Nephron progenitor cell (in vitro differentiated cells): ENCODE data around the gene ZNF430.

ENCODE experiments used
- DNase-seq: peaks from one replicate; pipeline ENCODE4 v3.0.0; 2021
- H3K27ac Mint-ChIP-seq: 2 replicates; pipeline ENCODE4 v1.8.0; 2021; ENCODE audit warnings: mild to moderate bottlenecking, moderate library complexity, mixed read lengths
- H3K27me3 Mint-ChIP-seq: 2 replicates; pipeline ENCODE4 v1.8.0; 2021; ENCODE audit warnings: mild to moderate bottlenecking, low read depth, mixed read lengths; ENCODE audit not compliant: poor library complexity
- H3K36me3 Mint-ChIP-seq: 2 replicates; pipeline ENCODE4 v1.8.0; 2021; ENCODE audit warnings: low read depth, mixed read lengths
- H3K4me1 Mint-ChIP-seq: 2 replicates; pipeline ENCODE4 v1.8.0; 2021; ENCODE audit warnings: mixed read lengths
- H3K4me3 Mint-ChIP-seq: 2 replicates; pipeline ENCODE4 v1.8.0; 2021; ENCODE audit warnings: mild to moderate bottlenecking, moderate library complexity, mixed read lengths
- H3K9me3 Mint-ChIP-seq: 2 replicates; pipeline ENCODE4 v1.8.0; 2021; ENCODE audit warnings: mild to moderate bottlenecking, moderate library complexity, mixed read lengths
- TF ChIP-seq, protein P1 (sequence below): fragments of 200-600 bp; sonication (generic); IDR thresholded peaks from 2 replicates; pipeline ENCODE4 v1.5.0; 2021; ENCODE audit warnings: antibody characterized with exemption

ZNF430 gene

DNA sequence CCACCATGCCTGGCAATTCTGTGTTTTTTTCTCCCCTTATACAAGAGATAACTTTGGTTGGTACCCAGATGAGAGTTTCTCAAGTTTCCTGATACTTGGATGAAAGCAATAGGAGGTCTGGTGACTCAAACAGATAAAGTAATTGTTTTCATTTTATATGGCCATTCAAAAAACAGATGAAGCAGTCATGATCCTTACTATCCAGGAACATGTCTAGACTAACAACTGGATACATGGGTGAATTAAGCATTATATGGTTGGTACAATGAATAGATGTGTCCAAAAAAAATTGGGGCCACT is 8.5 kb downstream of the ZNF430 start:
- Mint-ChIP-seq H3K4me3 (no peak overlapping the region), H3K36me3 (peaks cover 81% of the 10 kb centered on the region), H3K4me1 (peaks cover 4% of the 10 kb centered on the region), H3K27me3 (no peaks in the 10 kb centered on the region), H3K9me3 (peaks cover 26% of the 10 kb centered on the region), H3K27ac (no peak overlapping the region)
- TF ChIP-seq, protein P1, sequence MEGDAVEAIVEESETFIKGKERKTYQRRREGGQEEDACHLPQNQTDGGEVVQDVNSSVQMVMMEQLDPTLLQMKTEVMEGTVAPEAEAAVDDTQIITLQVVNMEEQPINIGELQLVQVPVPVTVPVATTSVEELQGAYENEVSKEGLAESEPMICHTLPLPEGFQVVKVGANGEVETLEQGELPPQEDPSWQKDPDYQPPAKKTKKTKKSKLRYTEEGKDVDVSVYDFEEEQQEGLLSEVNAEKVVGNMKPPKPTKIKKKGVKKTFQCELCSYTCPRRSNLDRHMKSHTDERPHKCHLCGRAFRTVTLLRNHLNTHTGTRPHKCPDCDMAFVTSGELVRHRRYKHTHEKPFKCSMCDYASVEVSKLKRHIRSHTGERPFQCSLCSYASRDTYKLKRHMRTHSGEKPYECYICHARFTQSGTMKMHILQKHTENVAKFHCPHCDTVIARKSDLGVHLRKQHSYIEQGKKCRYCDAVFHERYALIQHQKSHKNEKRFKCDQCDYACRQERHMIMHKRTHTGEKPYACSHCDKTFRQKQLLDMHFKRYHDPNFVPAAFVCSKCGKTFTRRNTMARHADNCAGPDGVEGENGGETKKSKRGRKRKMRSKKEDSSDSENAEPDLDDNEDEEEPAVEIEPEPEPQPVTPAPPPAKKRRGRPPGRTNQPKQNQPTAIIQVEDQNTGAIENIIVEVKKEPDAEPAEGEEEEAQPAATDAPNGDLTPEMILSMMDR: no peak
- no peak for DNase-seq

DNA sequence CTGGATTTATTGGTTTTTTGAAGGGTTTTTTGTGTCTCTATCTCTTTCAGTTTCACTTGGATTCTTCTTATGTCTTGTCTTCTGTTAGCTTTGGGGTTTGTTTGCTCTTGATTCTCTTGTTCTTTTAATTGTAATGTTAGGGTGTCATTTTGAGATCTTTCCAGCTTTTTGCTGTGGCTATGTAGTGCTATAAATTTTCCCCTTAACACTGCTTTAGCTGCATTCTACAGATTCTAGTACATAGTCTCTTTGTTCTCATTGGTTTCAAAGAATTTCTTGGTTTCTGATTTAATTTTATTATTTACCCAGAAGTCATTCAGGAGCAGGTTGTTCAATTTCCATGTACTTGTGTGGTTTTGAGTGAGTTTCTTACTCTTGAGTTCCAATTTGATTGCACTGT is 24.6 kb downstream of the ZNF430 start:
- Mint-ChIP-seq H3K4me1 (no peaks in the 10 kb centered on the region), H3K27ac (no peak overlapping the region), H3K36me3 (peaks cover 92% of the 10 kb centered on the region), H3K4me3 (no peak overlapping the region), H3K9me3 (peaks cover 84% of the 10 kb centered on the region), H3K27me3 (no peaks in the 10 kb centered on the region)
- TF ChIP-seq, protein P1: no peak
- DNase-seq: no peak

DNA sequence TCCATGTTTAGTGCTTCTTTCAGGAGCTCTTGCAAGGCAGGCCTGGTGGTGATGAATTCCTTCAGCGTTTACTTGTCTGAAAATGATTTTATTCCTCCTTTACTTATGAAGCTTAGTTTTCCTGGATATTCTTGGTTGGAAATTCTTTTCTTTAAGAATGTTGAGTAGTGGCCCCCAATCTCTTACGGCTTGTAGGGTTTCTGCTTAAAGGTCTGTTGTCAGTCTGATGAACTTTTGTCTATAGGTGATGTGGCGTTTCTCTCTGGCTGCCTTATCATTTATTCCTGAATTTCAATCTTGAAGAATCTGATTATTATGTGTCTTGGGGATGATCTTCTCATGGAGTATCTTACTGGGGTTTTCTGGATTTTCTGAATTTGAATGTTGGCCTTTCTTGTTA is 26.0 kb downstream of the ZNF430 start:
- H3K4me3 Mint-ChIP-seq: no peak overlapping the region
- TF ChIP-seq, protein P1: no peak
- no peak overlapping the region for H3K27ac Mint-ChIP-seq
- no peak for DNase-seq
- H3K9me3 Mint-ChIP-seq: peaks cover 89% of the 10 kb centered on the region
- H3K4me1 Mint-ChIP-seq: no peaks in the 10 kb centered on the region
- H3K27me3 Mint-ChIP-seq: no peaks in the 10 kb centered on the region
- peaks cover 90% of the 10 kb centered on the region for H3K36me3 Mint-ChIP-seq

DNA sequence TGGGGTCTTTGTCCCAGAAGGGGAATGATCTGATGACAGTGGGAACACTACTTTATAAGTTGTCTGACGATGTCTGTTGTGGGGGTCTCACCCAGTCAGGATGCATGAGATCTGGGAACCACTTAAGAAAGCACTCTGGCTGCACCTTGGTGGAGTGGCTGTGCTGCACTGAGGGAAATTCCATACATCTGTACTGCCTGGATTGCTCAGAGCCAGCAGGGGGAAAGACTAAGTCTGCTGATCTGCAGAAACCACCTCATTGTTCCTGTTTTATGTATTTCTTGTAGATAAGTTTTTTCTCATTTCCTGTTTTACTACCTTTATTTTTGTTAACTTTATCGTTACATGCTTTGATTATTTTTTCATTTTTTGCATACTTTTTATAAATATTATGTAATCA is 27.3 kb downstream of the ZNF430 start:
- Mint-ChIP-seq H3K27me3 (no peaks in the 10 kb centered on the region), H3K27ac (no peak overlapping the region), H3K4me3 (no peak overlapping the region), H3K36me3 (peaks cover 90% of the 10 kb centered on the region), H3K9me3 (peaks cover 89% of the 10 kb centered on the region), H3K4me1 (no peaks in the 10 kb centered on the region)
- no peak for DNase-seq
- TF ChIP-seq, protein P1: no peak

DNA sequence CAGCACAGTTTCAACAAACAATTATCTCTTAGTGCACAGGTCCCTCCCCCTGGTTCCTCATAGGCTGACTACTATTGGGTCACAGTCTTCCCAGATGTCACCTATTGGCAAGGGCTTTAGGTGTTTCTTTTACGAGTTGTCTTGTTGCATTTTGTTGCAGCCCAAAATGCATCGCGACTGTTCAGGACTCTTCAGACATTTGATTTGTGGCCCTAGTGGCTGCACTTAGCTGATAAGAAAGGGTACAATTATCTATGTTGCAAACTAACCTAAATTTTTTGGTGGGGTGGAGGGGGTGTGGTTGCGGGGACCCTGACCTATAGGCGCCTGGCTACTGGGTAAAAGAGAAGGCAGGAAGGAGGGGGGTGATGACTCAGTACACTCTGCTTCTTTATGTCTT is 32.4 kb downstream of the ZNF430 start:
- Mint-ChIP-seq H3K27me3 (no peaks in the 10 kb centered on the region), H3K4me3 (no peak overlapping the region), H3K36me3 (peaks cover 90% of the 10 kb centered on the region), H3K4me1 (no peaks in the 10 kb centered on the region), H3K27ac (no peak overlapping the region), H3K9me3 (peaks cover 89% of the 10 kb centered on the region)
- TF ChIP-seq, protein P1: no peak
- no peak for DNase-seq

DNA sequence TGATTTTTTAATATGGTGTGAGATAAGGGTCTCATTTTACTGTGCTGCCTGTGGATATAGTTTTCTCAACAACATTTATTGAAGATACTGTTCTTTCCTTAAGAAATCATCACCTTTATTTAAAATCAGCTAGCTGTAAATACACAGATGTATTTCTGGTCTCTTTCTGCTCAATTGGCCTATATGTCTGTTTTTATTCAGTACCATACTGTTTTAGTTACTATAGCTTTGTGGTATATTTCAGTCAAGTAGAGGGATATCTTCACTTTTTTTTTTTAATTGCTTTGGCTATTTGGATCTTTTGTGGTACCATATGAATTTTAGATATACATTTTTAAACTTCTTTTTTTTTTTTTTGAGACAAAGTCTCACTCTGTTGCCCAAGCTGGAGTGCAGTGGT is 44.9 kb downstream of the ZNF430 start:
- TF ChIP-seq, protein P1: no peak
- DNase-seq: no peak
- Mint-ChIP-seq H3K27ac (no peak overlapping the region), H3K9me3 (peaks cover 51% of the 10 kb centered on the region), H3K4me1 (no peaks in the 10 kb centered on the region), H3K36me3 (peaks cover 75% of the 10 kb centered on the region), H3K4me3 (no peak overlapping the region), H3K27me3 (no peaks in the 10 kb centered on the region)
